Panc1 (cell line): ENCODE measurements around the gene FFAR1. TPM values are rescaled to one million over a fixed set of nuclear protein-coding genes. Genes with fewer than 3 reads are reported as not detected.

Source experiments
- ATAC-seq: fragments of 200-7000 bp; cut with Tn5 transposase; 2 replicates; pipeline ENCODE4 v1.9.1; 2020; ENCODE audit warnings: mild to moderate bottlenecking, moderate library complexity
- BruUV-seq: library from RNA; stranded (reverse); fragments of 400-500 nt; replicated peaks from 2 replicates; lab custom pipeline; 2021; lab: Mats Ljungman, UMichigan
- CTCF ChIA-PET: fragments of 300-600 bp; sonication (Branson Sonifier 250); formaldehyde crosslinking; loops from one replicate; lab custom pipeline; 2022; ENCODE audit warnings: antibody characterized with exemption; lab: Charles Lee
- POLR2A ChIA-PET: fragments of 300-600 bp; sonication (Branson Sonifier 250); formaldehyde crosslinking; loops from one replicate; lab custom pipeline; 2022; ENCODE audit warnings: antibody characterized with exemption; lab: Charles Lee
- DNase-seq: peaks from one replicate; pipeline ENCODE4 v3.0.0-alpha.2; 2010; ENCODE audit warnings: low read depth, low spot score
- H3K27ac ChIP-seq: 2 replicates; pipeline ENCODE4 v1.5.1; 2011; ENCODE audit warnings: mild to moderate bottlenecking, low read length, inconsistent platforms
- H3K27me3 ChIP-seq: fragments of 200-500 bp; sonication (Bioruptor generic); 2 replicates; pipeline ENCODE4 v1.6.0; 2014; ENCODE audit warnings: low read length, inconsistent platforms; ENCODE audit not compliant: control insufficient read depth, insufficient read depth
- H3K36me3 ChIP-seq: fragments of 200-500 bp; sonication (Bioruptor generic); 2 replicates; pipeline ENCODE4 v1.5.1; 2014; ENCODE audit warnings: inconsistent platforms, mild to moderate bottlenecking, low read length, moderate library complexity; ENCODE audit not compliant: control insufficient read depth, insufficient read depth
- H3K4me1 ChIP-seq: 2 replicates; pipeline ENCODE4 v1.5.1; 2011; ENCODE audit warnings: inconsistent platforms, mild to moderate bottlenecking, low read length, moderate library complexity; ENCODE audit not compliant: control insufficient read depth, insufficient read depth
- H3K4me3 ChIP-seq, 2 experiments: 2 replicates each; pipeline ENCODE4 v1.5.1; 2011 to 2012; ENCODE audit warnings: low read depth in 2 of 2, low read length in 2 of 2, mild to moderate bottlenecking in 2 of 2, inconsistent platforms in 1 of 2, moderate library complexity in 1 of 2
- H3K9me3 ChIP-seq: fragments of 200-500 bp; sonication (Bioruptor generic); 2 replicates; pipeline ENCODE4 v1.5.1; 2014; ENCODE audit warnings: low read depth, mild to moderate bottlenecking, inconsistent platforms, low read length, moderate library complexity; ENCODE audit not compliant: control insufficient read depth, insufficient read depth
- CTCF ChIP-seq: fragments of 450-650 bp; IDR thresholded peaks from 2 replicates; pipeline ENCODE4 v1.5.1; 2017; ENCODE audit warnings: mild to moderate bottlenecking
- POLR2AphosphoS5 ChIP-seq: IDR thresholded peaks from 2 replicates; pipeline ENCODE4 v1.6.1; 2012; ENCODE audit warnings: mild to moderate bottlenecking, low read depth, low read length, moderate library complexity
- REST ChIP-seq, 2 experiments: IDR thresholded peaks; 2 replicates each; pipeline ENCODE4 v1.6.1; 2011 to 2012; ENCODE audit warnings: low read depth in 2 of 2, control low read depth in 1 of 2, low read length in 1 of 2, mild to moderate bottlenecking in 1 of 2, moderate library complexity in 1 of 2; ENCODE audit not compliant: insufficient read depth in 1 of 2
- SIN3A ChIP-seq: IDR thresholded peaks from 2 replicates; pipeline ENCODE4 v1.6.1; 2012; ENCODE audit warnings: low read depth, mild to moderate bottlenecking, low read length, moderate library complexity, borderline replicate concordance; ENCODE audit not compliant: insufficient read depth
- TCF7L2 ChIP-seq: IDR thresholded peaks from 2 replicates; pipeline ENCODE4 v1.6.1; 2011; ENCODE audit warnings: mild to moderate bottlenecking, low read depth, low read length, inconsistent platforms
- in situ Hi-C: cut with HindIII; loops from 2 replicates; pipeline ENCODE4 v1.10.0; 2016; ENCODE audit warnings: low sequenced_read_pairs, low pct_unique_long_range_greater_than_20kb
- intact Hi-C: fragments of 100-400 bp; cut with micrococcal nuclease; formaldehyde crosslinking; loops from one replicate; pipeline ENCODE4 v1.10.0; 2022; ENCODE audit not compliant: unreplicated experiment
- total RNA-seq: library from RNA; stranded (reverse); gene quantifications from one replicate; pipeline ENCODE4 v1.2.1, GENCODE V29; 2021; ENCODE audit not compliant: unreplicated experiment

FFAR1 gene
- total RNA-seq, 1 experiment from 2014 or later, result not detected

- H3K4me1 ChIP-seq, result no peaks in the 10 kb centered on the region
- DNase-seq, result no peak
- H3K36me3 ChIP-seq, result no peaks in the 10 kb centered on the region
- no peak for ATAC-seq
- no peak overlapping the region for H3K27ac ChIP-seq
- in situ Hi-C loops (no loop called here), intact Hi-C loops (no loop called here)
- ChIA-PET POLR2A (no interaction called here), CTCF (no interaction called here)
- TF ChIP-seq TCF7L2, result no peak
- TF ChIP-seq SIN3A, result no peak
- TF ChIP-seq CTCF, result no peak
- no peak for TF ChIP-seq POLR2AphosphoS5
- no peak for TF ChIP-seq REST (IDR thresholded peaks at IDR 0.05; ENCODE audit: insufficient read depth in 1 of 2, low read depth in 2 of 2, low read length in 1 of 2)
- H3K4me3 ChIP-seq, result no peak overlapping the region
- H3K27me3 ChIP-seq, result peaks cover 4% of the 10 kb centered on the region; the same call in 1 of the 2 replicates
- no peaks in the 10 kb centered on the region for H3K9me3 ChIP-seq
- no TSS peak for BruUV-seq
These were observed 1.3 kb upstream of the FFAR1 start for GRCh38 chr19:35346193-35347052.

- BruUV-seq, result no TSS peak
- H3K4me1 ChIP-seq, result no peaks in the 10 kb centered on the region
- no peaks in the 10 kb centered on the region for H3K36me3 ChIP-seq
- H3K9me3 ChIP-seq, result no peaks in the 10 kb centered on the region
- CTCF ChIA-PET, result no interaction called here
- no peak for DNase-seq
- in situ Hi-C loops, result no loop called here
- H3K4me3 ChIP-seq, result no peak overlapping the region
- intact Hi-C loops, result no loop called here
- POLR2A ChIA-PET, result no interaction called here
- H3K27me3 ChIP-seq, result peaks cover 4% of the 10 kb centered on the region; the same call in 1 of the 2 replicates
- no peak for TF ChIP-seq SIN3A
- no peak for TF ChIP-seq POLR2AphosphoS5
- no peak for TF ChIP-seq REST (IDR thresholded peaks at IDR 0.05; ENCODE audit: insufficient read depth in 1 of 2, low read depth in 2 of 2, low read length in 1 of 2)
- TF ChIP-seq TCF7L2, result no peak
- no peak for TF ChIP-seq CTCF
- H3K27ac ChIP-seq, result no peak overlapping the region
- no peak for ATAC-seq
These were observed 212 bp downstream of the FFAR1 start for GRCh38 chr19:35347930-35348298.
